Fibroblast of villous mesenchyme (primary cell): ENCODE measurements around the gene SRSF10. TPM values are rescaled to one million over a fixed set of nuclear protein-coding genes. Genes with fewer than 3 reads are reported as not detected.
"Not testable (repeated sequence)": the region's sequence is repeated elsewhere in the genome, so short reads cannot be mapped to it uniquely, and the experiment has no call there.

ENCODE experiments used
- DNase-seq: peaks from one replicate; pipeline ENCODE4 v3.0.0-alpha.2; 2010; ENCODE audit warnings: low read depth
- H3K4me3 ChIP-seq: 2 replicates; pipeline ENCODE4 v1.5.1; 2011; ENCODE audit warnings: low read depth, mild to moderate bottlenecking, low read length
- total RNA-seq: library from RNA; depleted of rRNA; stranded (reverse); fragments of >200 nt; gene quantifications from 2 replicates; pipeline ENCODE4 v1.2.3, GENCODE V29; 2012
- TF ChIP-seq, protein P1 (sequence below): IDR thresholded peaks from 2 replicates; pipeline ENCODE4 v1.5.1; 2012; ENCODE audit warnings: low read depth, mild to moderate bottlenecking, low read length; ENCODE audit not compliant: insufficient read depth

The SRSF10 gene
- total RNA-seq, 1 donor: 117 TPM

DNA sequence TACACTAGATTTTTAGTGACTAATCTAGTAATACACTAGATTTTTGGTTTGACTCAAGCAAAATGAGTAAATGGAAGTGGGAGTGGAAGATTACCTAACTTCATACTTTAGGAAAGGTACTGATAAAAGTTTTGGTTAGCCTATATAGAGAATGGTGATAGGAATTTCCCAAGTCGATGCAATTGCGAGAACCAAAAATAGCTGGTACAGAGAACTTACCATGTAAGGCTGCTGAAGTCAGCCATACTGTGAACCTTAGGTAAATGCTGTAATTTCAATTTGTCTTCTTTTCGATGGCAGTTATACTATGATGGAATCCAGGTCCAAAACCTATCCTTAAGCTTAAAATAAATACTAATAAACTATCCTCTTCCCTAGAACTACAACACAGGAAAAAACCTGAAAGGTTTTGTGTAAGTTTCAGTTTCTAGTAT, 15.9 kb downstream of the SRSF10 start:
- H3K4me3 ChIP-seq: no peak overlapping the region
- DNase-seq: peak; percentile 79
- TF ChIP-seq, protein P1, sequence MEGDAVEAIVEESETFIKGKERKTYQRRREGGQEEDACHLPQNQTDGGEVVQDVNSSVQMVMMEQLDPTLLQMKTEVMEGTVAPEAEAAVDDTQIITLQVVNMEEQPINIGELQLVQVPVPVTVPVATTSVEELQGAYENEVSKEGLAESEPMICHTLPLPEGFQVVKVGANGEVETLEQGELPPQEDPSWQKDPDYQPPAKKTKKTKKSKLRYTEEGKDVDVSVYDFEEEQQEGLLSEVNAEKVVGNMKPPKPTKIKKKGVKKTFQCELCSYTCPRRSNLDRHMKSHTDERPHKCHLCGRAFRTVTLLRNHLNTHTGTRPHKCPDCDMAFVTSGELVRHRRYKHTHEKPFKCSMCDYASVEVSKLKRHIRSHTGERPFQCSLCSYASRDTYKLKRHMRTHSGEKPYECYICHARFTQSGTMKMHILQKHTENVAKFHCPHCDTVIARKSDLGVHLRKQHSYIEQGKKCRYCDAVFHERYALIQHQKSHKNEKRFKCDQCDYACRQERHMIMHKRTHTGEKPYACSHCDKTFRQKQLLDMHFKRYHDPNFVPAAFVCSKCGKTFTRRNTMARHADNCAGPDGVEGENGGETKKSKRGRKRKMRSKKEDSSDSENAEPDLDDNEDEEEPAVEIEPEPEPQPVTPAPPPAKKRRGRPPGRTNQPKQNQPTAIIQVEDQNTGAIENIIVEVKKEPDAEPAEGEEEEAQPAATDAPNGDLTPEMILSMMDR: no peak

DNA sequence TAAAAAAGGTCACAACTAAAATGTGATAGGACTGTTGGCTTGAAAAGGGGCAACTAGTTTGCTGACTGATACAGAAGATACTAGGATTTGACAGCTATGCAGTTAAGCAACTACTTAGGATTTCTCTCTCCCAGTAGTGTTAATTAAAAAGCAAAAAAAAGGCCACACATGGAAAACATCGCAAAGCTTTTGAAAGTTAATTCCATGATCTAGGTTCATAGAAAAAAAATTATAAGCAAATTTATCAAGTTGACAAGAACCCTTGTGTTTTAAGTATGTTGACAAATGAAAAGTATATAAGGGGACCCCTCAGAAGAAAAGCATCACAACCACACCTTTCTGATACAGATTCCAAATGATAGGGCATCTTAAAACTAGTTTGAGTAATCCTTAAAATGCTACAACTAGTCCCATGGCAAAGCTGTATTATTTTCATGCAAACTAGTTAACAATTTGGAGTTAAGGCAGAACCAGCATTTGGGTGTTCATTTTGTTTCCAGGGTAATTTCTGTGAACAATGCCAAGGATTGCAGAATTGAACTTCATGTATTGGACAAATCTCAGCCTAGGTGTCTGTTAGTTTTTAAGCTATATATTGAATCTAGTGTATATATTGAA, 16.4 kb downstream of the SRSF10 start:
- H3K4me3 ChIP-seq: no peak overlapping the region
- TF ChIP-seq, protein P1: no peak
- no peak for DNase-seq

DNA sequence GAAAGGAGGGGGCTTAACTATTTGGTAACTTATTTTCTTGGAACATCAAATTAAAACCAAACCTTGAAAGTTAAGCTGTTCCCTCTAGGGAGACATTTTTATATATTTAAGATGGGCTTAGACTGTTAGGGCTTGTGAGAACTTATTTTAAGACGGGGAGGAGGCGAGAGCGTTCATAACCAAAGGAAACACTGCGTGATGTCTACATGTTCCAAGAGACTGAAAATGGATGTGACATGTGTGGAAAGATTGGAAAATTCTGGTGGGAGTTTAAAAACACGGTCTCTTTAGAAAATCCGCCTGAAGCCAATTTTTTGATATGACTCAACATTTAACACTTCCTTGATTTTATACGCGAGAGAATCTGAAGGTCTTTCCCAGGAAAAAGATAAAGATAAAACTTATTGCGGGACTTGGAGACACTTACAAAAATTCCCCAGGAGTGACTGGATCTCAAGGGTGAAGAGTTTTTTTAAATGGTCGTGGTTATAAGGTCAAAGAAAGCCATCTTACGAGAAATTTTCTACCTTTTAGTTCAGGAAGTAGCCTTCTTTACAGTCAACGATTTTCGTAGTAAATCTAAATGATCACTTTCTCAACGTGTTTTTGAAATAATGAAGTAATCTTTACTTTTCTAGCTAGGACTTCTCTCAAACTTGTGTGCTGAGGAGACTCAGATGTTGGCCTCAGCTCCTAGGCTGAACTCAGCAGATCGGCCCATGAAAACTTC, 19.7 kb downstream of the SRSF10 start:
- peak overlapping the region; percentile 71 for H3K4me3 ChIP-seq
- TF ChIP-seq, protein P1: no peak
- DNase-seq: peak; percentile 53

- DNase-seq: peak; percentile 97
- TF ChIP-seq, protein P1: no peak
- peak within 1 kb of the TSS; percentile 71 for H3K4me3 ChIP-seq
These were observed 20.5 kb downstream of the SRSF10 start, which contains the start of gene PNRC2 for GRCh38 chr1:23959461-23960290. TSS of gene PNRC2 (plus strand) at chr1:23959828. CDS start at chr1:23961458, 1,630 bp downstream.

- DNase-seq: peak; percentile 93
- TF ChIP-seq, protein P1: peak; percentile 46
- H3K4me3 ChIP-seq: peak overlapping the region; percentile 71
These were observed 21.2 kb downstream of the SRSF10 start for GRCh38 chr1:23958810-23959460.

- DNase-seq: not testable (repeated sequence)
- H3K4me3 ChIP-seq: peak overlapping the region; percentile 71
These were observed 21.9 kb downstream of the SRSF10 start for GRCh38 chr1:23958040-23958809.
